Myocyte (in vitro differentiated cells): ENCODE measurements around the gene KIF5C. TPM values are rescaled to one million over a fixed set of nuclear protein-coding genes. Genes with fewer than 3 reads are reported as not detected.

Source experiments
- DNase-seq: peaks from one replicate; pipeline ENCODE4 v3.0.0-alpha.2; 2012; ENCODE audit warnings: low read depth
- total RNA-seq: library from RNA; depleted of rRNA; stranded (reverse); fragments of >200 nt; gene quantifications from 2 replicates; pipeline ENCODE4 v1.2.3, GENCODE V29; 2014

Gene KIF5C
- total RNA-seq, 1 donor from 2014 or later, result 0.03 TPM

DNA sequence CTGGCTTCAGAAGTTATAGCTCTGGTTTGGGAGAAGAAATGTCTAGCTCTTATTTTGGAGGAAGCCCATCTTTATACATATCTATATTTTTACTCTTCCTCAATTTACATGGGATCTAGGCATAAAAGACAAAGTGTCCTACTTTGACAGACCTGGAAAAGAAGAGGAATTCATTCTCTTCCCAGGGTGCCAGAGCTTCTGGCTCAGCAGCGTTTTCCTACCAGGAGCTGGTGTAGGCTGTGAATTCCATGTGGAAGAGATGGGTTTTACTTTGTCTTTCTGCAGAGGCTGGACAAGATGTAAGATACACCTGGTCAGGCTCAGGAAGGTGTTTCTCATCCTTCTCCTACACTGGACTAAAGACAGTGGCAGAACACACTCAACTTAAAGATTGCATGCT lies 113.3 kb downstream of the KIF5C start:
- DNase-seq, result no peak

GRCh38 chr2:148989882-148990493 lies 115.0 kb downstream of the KIF5C start:
- peak; percentile 87 for DNase-seq

- no peak for DNase-seq
Observed at GRCh38 chr2:148990968-148991367, 115.9 kb downstream of the KIF5C start.

DNA sequence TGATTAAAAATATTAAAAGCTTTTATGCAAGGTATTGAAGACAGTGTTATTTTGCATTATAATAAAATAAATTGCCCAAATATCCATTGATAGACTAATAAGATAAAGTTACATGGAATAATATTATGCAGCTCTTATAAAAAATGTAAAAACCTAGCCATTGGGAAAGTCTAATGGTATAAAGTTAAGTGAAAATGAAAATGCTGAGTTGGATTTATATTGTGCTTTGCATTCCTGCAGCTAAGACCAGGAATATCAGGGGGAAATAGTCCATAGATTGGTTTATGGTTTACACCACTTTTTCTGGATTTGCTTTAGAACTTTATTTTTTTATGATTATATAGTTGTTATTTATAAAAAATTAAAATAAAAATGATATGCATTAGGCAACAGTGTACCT lies 117.4 kb downstream of the KIF5C start:
- DNase-seq, result no peak

DNA sequence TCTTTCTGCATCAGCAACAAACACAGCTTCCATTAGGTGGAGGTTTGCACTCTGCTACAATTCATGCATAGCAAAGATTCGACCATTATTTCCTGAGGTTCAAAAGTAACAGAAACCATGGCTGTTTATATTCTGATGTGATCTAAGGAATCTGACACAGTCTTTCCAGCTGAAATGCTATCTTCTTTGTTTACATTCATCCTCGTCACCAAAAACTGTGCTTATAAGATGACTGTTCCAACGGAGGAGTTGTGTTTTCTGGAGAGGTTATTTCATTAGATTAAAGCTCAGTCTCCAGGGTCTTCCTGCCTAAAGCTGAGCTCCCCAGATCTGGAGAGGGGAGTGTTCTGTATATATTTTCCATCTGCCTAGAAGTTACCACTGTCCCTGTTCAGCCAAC lies 118.3 kb downstream of the KIF5C start:
- no peak for DNase-seq

DNA sequence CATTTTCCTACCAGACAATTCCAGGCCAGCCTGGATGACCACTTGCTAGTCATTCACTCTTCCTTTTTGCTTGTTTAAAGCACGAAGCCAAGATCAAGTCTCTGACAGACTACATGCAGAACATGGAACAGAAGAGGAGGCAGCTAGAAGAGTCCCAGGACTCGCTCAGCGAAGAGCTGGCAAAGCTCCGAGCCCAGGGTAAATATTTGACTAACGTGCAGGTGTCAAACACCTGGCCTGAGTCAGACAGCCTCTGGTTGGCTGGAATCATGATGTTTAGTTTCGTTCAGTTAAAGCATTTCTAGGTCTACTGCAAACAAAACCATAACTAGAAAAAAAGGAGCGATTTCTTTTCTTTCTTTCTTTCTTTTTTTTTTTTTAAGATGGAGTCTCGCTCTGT lies 119.3 kb downstream of the KIF5C start:
- DNase-seq, result no peak

GRCh38 chr2:148996805-148997204 lies 121.8 kb downstream of the KIF5C start:
- DNase-seq, result no peak

DNA sequence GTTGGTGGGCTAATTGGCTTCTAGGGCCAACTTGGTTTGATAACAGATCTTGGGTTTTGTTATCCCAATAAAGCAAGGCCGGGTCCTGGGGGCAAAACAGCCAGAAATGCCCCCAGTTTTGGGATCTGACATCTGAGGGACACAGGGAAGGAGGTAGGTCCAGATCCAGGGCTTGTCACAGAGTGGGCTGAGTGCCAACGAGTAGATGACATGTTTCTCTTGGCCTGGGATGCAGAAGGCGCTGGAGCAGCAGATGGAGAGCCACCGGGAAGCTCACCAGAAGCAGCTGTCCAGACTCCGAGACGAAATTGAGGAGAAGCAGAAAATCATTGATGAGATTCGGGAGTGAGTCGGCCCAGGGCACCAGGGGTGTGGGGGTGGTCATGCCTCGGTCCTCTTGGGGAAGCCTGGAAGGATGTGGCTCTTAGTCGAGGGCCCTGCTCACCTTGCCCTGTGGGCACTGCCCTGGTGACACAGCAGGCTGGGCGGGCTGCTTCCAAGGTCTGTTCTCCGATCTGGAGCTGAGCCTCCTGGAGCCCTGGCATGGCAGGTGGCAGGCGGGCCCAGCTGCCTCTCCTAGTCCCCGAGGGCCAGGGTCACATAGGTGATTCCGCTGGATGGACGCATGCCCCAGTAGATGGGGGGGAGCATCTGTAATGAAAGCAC lies 123.3 kb downstream of the KIF5C start:
- DNase-seq, result no peak

- no peak for DNase-seq
Observed at GRCh38 chr2:148998831-148999200, 123.8 kb downstream of the KIF5C start.

GRCh38 chr2:148999451-148999921 lies 124.5 kb downstream of the KIF5C start:
- DNase-seq, result no peak

- DNase-seq, result no peak
Observed at GRCh38 chr2:149000158-149000938, 125.3 kb downstream of the KIF5C start.

DNA sequence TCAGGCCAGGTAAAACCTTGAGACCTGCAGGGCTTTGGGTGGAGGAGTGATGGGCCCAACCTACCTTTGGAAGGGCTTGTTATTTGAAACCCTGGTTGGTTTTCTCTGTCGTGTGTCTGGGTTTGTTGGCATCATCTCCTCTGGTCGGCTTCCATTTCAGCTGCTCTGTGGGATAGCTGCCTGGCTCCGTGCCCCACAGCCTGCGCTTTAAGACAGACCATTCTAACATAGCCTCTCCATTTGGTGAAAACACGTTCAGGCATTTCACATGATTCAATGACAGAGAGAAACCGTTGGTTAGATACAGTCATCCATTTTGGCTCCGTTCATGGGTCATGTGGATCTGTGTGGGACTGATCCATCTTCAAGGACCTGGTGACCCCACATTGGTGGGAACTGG lies 126.5 kb downstream of the KIF5C start:
- peak; percentile 91 for DNase-seq

- no peak for DNase-seq
Observed at GRCh38 chr2:149002378-149002890, 127.4 kb downstream of the KIF5C start.

- DNase-seq, result no peak
Observed at GRCh38 chr2:149002891-149003740, 128.1 kb downstream of the KIF5C start.

DNA sequence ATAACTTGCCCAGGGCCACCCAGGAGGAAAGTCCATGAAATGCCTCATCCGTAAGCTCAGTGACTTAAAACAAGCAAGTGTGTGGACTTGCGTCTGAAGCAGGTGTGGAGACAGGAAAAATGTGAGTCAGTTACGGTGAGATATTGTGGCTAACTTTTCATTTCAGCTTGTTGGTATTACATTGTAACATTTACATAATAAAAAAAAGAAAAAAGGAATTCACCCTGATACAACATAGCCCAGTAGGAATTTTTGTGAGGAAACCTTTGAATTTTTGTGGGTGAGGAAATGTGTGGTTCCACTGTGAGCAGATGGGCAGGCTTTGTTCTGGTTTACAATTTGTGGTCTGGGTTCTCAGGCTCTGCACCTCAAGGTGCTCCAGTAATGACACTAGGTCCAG lies 129.8 kb downstream of the KIF5C start:
- DNase-seq, result peak; percentile 39

- no peak for DNase-seq
Observed at GRCh38 chr2:149005471-149006077, 130.5 kb downstream of the KIF5C start.

DNA sequence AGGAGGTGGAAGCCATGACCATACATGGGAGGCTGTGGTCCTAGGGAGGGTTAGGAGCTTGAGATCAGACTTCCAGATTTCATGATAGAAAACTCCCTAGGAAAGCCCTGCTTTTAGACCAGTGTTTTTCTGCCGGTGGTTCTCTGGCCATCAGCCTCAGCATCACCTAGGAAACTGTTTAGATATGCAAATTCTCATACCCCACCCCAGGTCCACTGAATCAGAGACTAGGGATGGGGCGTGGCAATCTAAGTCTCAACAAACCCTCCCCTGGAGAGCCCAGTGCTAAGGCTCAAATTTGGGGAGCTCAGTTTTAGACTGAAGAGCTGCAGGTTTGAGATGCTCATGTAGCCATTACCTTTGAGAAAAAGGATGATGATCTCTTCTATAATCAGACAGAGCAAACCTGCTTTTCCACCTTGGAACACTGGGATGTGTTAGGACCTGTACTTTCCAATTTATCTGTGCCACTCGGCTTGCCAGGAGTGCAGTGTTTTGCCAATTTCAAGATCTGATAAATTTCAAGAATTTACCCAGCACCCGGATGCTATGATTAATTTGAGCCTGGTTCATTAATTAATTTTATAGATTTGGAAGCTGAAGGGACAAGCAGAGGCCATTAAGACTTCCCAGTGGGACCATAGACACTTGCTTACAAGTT lies 132.0 kb downstream of the KIF5C start:
- DNase-seq, result no peak

DNA sequence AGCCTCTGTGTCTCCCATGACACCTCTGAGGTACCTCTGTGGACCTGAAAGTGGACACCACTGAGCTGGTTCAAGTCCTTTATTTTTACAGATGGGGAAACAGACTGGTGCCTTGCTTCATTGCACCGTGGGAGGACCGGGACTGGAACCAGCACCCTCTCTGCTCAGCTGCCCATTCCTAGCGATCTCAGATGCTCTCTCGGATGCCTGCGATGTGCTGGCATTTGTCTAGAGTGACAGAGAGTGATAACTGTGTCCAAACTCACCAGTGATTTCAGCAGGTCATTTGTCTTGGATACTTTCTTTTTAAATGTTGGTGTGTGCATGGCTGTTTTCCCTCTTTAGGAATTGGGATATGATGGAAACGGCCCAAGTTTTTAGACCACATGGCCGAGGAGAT lies 133.4 kb downstream of the KIF5C start:
- DNase-seq, result no peak

DNA sequence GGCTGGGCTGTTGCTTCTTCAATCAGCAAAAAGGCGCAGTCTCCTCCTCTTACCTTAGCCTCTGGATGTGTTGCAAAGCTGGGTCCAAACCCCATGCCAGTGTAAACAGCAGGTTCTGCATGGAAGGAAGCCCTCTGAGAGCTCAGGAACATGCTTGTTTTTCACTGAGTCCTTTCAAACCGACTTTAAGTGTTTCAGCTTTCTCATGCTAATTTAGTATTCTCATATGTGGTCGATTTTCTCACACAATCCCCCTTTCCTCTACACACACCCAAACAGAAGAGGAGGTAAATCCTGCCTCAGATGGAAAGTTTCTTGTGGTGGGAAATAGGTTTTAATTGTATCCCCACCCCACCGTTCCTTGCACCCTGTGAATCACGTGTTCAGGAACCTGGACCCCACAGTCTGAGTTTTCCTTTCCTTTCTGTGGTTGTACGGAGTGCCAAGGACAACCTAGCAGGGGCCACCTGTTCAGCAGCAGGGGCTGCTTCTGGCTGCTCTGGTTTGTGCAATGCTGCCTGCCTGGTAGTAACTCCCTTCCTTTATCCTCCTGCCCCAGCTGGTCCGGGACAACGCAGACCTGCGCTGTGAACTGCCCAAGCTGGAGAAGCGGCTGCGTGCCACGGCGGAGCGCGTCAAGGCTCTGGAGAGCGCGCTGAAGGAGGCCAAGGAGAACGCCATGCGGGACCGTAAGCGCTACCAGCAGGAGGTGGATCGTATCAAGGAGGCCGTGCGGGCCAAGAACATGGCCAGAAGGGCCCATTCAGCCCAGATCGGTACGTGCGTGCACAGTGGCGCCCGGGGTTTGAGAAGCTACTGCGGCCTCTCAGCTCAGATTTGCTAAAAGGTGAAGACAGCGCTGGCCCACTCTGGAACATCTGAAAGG lies 134.8 kb downstream of the KIF5C start:
- no peak for DNase-seq
